KG1 (cell line): ENCODE measurements around the gene FGL2.
"Not testable (repeated sequence)": the region's sequence is repeated elsewhere in the genome, so short reads cannot be mapped to it uniquely, and the experiment has no call there.

Source experiments
- DNase-seq: peaks from one replicate; lab custom pipeline; 2025; lab: John Stamatoyannopoulos, UW

The FGL2 gene, protein sequence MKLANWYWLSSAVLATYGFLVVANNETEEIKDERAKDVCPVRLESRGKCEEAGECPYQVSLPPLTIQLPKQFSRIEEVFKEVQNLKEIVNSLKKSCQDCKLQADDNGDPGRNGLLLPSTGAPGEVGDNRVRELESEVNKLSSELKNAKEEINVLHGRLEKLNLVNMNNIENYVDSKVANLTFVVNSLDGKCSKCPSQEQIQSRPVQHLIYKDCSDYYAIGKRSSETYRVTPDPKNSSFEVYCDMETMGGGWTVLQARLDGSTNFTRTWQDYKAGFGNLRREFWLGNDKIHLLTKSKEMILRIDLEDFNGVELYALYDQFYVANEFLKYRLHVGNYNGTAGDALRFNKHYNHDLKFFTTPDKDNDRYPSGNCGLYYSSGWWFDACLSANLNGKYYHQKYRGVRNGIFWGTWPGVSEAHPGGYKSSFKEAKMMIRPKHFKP

DNA sequence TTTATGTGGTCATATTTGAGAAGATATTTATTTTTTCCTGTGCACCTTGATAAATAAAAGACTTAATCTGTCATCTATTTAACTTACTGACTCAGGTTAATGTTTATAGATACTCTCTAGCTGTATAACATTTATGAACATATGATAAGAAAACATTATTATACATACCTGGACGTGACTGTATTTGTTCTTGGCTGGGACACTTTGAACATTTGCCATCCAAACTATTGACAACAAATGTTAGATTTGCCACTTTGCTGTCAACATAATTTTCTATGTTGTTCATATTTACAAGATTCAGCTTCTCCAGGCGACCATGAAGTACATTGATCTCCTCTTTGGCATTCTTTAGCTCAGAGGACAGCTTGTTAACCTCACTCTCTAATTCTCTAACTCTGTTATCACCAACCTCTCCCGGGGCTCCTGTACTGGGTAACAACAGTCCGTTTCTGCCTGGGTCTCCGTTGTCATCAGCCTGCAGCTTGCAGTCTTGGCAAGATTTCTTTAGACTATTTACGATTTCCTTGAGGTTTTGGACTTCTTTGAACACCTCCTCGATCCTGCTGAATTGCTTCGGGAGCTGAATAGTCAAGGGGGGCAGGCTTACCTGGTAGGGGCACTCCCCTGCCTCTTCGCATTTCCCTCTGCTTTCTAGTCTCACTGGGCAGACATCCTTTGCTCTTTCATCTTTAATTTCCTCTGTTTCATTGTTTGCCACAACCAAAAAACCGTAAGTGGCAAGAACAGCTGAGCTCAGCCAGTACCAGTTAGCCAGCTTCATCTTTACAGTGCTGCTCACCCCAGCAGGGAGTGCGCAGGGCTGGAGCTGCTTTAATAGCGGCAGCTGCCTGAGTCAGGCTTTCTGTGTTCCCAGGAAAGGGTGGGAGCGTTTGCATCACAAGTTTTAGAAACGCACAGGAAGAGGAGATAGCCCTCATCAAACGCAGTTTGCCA, at the start of gene FGL2:
Gene FGL2 (minus strand): TSS at position 807 of the 954 bp plus-strand sequence. CDS start 26 bp downstream, at position 781.
- no peak for DNase-seq

DNA sequence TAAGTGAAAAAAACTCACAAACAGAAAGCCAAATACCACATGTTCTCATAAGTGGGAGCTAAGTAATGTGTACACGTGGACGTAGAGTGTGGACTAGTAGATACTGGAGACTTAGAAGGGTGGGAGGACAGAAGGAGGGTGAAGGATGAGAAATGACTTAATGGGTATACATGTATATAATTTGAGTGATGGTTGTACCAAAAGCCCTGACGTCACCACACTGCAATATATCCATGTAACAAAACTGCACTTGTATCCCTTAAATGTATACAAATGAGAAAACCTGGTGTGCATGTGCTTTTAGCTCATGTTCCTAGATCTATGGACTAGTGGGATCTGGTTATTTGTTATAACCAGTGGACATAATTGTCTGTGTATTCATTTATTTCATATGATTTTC, 48.5 kb upstream of the FGL2 start:
- no peak for DNase-seq

DNA sequence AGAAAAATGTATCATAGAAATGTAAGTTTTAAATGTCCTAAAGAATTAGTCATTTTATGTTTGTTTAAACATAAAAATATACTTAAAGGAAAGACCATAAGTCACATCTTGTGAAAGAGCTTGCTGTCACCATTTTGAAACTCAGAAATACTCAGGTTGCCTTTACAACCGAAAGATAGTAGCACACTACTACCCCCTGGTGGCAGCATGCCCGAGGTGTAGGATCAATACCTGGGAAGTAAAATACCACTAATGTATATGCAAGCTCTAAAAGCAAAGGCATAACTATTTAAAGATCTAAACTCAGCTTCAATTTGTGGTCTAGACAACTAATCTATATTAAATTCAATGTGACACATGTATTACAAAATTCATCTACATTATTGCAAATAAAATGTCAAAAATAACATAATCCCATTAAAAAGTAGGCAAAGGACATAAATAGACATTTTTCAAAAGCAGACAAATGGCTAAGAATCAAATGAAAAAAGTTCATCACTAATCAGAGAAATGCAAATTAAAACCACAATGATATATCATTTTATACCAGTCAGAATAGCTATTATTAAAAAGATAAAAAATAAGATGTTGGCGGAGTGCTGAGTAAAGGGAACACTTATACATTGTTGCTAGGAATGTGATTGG, 47.7 kb upstream of the FGL2 start:
- peak; percentile 88 for DNase-seq

DNA sequence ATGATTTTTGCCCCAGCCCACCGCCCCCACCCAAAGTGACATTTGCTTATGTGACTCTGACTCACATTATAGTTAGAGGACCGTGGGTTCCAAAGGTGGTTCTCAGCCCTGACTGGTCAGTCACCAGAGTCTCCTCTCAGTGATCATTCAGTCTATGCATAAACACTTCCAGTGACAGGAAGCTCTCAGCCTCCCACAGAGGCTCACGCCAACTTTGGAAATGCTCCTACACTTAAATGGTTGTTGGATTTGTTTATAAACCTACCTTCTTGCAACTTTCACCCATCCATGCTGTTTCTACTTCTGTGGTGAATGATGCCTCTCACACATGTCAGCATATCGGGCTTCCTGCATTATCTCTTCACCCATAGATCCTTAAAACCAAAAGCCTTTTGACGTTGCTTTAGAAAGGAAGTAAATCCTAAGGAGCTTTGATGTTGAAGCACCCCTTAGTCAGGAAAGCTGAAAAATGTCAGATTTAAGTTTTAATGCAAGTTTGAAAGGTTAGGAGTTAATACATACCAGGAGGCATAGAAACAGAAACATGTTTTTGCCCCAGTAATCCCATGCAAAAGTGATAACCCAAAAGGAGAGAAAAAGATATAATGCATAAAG, 46.5 kb upstream of the FGL2 start:
- no peak for DNase-seq

DNA sequence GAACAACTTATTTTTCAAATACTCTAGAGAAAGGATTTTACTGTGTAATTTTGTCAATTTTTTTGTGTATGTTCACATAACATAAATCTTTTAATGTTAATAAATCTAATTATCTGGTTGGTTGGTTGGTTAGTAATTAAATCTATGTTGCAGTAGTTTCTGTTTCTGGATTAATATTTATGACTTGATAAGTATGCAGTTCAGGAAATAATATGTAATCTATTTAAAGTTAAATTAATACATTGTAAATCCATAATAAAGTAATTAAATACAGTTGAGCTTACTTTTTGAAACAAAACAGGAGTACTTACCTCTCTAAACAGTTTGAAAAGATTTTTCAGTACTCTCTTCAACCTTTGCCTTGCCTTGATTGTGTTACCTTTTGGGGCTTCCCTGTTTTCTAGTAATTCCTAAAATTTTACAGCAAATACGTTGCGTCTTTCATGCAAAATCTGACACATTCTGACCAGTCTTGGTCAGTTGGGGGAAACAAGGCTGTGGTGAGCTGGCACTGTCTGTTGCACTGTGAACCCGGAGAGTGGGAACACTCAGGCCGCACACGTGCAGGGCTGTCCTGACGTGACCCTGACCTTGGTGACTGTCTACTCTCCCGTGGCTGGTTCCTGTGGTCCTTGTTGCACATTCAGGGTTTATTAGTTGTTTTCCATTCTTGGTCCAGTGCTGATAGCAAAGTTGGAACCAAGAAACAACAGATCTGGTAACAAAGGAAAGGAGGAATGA, 45.6 kb upstream of the FGL2 start:
- no peak for DNase-seq

DNA sequence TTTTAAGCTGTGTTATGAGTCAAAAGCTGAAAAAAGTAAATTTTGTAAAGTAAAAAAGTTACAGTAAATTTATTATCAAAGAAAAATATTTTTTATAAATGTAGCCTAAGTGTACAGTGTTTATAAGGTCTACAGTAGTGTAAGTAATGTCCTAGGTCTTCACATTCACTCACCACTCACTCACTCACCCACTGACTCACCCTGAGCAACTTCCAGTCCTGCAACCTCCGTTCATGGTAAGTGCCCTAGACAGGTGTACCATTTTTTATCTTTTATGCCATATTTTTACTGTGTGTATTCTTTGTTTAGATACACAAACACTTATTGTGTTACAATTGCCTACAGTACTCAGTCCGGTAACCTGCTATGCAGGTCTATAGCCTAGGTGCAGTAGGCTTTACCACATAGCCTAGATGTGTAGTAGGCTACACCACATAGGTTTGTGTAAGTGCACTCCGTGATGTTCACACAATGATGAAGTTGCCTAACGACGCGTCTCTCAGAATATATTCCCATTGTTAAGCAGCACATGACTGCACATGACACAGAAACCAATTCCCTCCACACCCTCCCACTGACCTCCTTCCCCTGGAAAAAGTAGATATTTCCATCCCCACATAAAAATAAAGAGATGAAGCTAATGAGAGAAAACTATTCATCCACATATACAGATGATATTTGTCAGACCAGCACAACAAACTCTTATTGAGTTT, 44.8 kb upstream of the FGL2 start:
- no peak for DNase-seq

DNA sequence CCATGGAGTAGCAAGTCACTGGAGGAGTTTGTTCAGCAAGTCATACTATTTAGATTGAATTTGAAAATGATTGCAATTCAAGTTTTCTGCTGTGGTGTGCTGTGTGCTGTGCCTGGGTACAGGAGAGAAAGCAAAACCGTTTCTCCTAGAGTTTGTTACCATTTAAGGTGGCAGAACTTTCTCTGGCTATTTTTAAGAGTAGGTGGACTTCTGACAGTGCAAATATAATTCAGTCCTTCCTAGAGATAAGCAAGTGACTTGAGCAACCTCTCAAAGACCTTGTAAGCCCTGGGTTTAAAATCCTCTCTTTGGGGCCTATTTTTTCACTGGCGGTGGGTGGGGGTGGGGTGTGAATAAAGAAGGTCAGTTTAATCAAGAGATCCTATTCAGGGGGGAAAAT, 42.9 kb upstream of the FGL2 start:
- no peak for DNase-seq

DNA sequence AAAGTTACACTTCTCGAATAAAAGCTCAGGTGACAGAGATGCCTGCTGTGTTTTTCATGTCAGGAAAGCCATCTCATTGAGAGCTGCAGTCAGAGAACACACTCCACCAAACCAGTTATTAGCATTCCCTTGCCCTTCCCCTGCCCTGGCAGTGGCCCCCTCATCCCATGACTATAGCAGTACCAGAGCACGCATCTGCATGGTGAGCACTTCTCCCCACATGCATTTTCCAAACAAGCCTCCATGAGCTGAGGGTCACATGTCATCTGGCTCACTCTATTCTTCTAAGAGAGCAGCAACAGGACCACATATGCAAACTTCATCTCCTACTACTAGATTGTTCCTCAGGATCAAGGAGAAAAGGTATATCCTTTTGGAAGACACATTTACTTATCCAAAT, 42.4 kb upstream of the FGL2 start:
- no peak for DNase-seq

DNA sequence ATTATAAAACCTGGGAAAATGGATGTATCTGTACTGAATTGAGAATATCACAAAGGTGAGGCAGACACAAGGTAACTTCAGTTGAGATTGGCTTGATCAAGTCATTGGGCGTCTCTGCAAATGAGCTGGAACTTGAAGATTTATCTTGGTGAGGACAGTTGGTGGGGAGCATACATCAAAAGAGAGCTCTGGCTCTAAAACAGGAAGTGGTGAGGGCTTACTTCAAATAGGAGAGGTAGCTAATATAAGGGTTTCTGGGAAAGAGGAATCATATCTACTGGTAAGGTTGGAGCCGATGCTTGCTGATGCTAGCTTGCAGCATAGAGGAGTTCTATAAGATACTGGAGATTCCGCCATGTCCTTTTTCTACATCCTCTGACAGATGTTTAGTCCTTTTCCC, 39.9 kb upstream of the FGL2 start:
- no peak for DNase-seq

DNA sequence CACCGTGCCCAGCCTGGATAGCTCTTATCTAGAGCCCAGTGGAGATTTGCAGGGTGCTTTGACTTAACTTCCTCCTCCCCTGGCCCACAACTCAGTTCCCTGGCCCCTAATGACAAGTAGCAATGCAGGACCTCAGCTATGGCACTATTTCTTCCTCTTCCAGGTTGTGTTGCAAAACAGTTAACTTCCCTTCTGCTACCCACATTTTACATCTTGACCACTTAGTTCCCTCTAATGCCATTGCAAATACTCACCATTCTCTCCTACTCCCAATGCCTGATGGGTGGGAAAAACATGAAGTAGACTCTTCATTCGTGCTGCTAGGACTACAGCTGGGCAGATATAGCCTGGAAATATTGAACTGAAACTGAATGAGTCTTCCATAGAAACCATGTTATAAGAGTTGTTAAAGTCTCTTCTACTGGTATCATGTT, 39.1 kb upstream of the FGL2 start:
- DNase-seq, result peak; percentile 44

DNA sequence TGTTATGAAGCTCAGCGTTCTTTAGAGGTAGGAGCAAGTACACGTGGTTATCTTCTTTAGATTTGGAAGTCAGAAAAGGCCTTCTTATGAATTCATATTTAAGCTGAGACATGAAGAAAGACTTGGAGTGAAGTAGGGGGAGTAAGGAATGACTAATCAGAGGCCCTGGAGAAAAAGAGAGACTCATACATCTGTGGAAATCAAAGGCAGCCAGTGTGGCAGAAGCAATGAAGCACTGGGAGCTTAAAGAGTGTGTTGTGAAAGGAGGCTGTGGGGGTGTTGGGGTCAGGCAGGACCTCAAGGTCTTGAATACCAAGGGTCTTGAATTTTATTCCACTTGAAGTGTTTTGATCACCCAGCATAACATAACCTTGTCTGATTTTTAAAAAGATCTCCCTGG, 35.7 kb upstream of the FGL2 start:
- DNase-seq, result no peak

DNA sequence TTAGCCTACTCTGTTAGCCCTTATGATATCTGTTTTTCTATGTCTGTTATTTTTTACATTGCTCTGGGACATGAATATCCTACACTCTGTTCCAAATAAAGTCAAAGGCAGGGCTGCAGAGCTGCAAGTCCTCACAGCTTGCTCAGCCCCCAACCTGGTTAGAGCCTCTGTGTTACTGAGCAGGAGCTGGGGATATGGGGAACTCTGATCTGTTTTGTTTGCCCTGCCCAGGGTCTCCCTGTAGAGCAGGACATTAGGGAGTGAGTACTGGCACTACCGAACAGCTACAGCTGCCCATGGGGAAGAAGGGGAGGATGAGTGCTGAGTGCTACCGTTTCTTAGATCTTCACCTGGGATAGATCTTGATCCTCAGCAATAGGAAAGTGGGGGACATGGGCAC, 32.8 kb upstream of the FGL2 start:
- no peak for DNase-seq

DNA sequence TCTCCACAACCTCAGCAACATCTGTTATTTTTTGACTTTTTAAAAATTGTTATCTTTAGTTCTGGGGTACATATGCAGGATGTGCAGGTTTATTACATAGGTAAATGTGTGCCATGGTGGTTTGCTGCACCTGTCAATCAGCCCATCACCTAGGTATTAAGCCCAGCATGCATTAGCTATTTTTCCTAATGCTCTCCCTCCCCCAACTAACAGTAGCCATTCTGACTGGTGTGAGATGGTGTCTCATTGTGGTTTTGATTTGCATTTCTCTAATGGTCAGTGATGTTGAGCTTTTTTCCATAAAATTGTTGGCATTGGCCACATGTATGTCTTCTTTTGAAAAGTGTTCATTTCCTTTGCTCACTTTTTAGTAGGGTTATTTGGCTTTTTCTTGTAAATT, 29.2 kb upstream of the FGL2 start:
- not testable (repeated sequence) for DNase-seq

DNA sequence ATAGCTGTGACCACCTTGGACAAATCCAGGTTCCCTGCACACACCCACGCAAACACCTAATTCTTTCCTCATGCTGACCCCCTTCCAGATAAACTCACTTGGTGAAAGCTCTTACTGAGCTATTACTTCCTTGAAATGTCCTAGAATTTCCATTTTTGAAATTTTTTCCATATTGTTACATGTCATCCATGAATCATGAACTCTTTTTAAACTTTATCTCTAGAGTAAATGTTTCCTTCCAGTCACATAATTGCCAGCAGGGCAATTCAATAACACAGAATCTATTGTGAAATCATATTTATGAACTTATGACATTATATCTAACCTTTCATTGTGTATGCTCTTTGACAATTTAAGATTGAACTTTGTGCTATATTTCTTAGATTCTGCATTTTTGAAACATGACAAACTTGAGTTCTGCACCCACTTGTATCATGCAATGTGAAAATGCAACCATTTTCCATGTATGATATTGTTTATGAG, 26.8 kb upstream of the FGL2 start:
- no peak for DNase-seq

DNA sequence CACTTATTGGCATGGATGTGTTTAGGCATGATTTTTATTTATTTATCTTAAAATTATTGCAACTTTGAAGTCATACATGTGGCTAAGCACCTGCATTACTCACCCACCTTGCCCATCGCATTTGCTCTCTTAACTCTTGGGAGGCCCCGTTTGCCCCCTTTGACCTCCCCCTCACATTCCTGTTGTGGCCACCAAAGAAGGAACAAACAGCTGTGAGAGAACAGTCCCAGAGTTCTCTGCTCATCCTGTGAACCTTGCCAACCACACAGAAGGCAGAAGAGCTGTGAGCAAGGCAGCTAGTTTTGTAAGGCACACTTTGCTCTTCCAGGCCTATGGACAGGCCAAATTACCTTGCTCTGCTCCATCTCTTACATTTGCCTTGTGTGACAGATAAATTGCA, 23.6 kb upstream of the FGL2 start:
- DNase-seq, result no peak

DNA sequence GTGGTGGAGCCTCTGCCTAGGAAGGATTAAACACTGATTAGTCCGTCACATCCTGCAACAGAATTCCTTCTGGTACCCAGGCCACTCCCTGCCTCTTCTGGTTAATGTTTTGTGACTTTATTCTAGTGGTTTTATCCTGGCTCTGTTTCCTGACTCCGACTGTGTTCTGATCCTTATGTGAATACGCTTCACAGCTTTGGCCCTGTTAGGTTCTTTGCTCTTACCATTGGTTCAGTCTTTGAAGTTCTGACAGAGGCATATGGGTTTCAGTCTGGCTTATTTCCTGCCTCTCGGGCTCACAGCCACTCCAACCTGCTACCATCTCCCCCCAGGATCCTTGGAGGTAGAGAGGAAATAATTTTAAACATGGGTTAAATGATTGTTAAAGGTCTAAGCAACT, 23.2 kb upstream of the FGL2 start:
- no peak for DNase-seq

DNA sequence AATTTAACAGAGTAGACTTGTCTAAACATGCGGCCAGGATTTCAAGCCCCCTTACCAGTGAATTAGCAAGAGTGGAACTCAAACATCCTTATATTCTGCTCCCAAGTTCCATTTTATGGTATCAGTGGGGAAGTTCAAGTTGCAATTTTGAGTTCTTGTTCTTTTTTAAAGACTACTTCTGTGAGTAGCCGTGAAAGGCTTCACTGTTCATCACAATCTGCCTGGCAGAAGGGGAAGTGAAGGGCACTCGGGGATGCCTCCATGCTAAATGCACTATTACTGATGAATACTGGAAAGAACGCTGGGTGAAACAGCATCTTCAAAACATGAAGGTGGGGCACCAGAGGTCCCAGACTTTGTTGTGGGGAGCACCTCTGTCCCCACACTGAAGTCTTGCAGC, 22.4 kb upstream of the FGL2 start:
- DNase-seq, result no peak

DNA sequence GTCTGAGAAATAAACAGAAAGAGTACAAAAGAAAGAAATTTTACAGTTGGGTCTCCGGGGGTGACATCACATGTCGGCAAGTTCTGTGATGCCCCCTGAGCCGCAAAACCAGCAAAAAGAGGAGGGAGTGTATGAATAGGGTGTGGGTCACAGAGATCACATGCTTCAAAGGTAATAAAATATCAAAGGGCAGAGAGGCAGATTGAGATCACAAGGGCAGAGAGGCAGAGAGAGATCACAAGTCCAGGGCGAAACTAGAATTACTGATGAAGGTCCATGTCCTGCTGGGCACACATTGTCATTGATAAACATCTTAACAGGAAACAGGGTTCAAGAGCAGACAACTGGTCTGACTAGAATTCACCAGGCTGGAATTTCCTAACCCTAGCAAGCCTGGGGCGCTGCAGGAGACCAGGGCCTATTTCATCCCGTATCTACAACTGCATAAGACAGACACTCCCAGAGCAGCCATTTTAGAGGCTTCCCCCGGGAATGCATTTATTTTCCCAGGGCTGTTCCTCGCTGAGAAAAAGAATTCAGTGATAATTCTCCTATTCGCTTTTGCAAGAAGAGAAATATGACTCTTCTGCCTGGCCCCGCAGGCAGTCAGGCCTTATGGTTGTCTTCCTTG, 20.2 kb upstream of the FGL2 start:
- not testable (repeated sequence) for DNase-seq

DNA sequence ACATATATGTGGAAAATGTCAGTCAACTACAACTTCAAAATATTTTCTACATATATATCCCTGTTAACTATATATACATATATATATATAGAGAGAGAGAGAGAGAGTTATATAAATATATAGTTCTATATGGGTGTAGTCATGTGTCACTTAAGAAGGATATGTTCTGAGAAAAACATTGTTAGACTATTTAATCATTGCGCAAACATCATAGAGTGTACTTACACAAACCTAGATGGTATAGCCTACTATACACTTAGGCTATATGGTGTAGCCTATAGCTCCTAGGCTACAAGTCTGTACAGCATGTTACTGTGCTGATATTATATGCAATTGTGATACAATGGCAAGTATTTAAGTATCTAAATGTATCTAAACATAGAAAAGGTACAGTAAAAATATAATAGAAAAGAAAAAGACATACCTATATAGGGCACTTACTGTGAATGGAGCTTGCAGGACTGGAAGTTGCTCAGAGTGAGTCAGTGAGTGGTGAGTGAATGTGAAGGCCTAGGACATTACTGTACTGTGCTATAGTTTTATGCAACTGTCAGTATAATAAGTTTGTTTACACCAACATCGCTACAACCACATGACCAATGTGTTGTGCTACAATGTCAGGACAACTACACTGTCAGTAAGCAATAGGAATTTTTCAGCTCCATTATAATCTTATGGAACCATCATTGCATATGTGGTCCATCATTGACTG, 18.0 kb upstream of the FGL2 start:
- no peak for DNase-seq
